ENCODE measurements around the gene EFCC1. TPM values are rescaled to one million over a fixed set of nuclear protein-coding genes. Genes with fewer than 3 reads are reported as not detected.
A peak's percentile ranks its signal among the peaks of the same experiment; 100 is the strongest.

Gene EFCC1
- total and polyA plus RNA-seq, 2 of the 13 experiments (the other 11 are each of a cell fraction or from before 2014, with no cell fraction given), result not detected

DNA sequence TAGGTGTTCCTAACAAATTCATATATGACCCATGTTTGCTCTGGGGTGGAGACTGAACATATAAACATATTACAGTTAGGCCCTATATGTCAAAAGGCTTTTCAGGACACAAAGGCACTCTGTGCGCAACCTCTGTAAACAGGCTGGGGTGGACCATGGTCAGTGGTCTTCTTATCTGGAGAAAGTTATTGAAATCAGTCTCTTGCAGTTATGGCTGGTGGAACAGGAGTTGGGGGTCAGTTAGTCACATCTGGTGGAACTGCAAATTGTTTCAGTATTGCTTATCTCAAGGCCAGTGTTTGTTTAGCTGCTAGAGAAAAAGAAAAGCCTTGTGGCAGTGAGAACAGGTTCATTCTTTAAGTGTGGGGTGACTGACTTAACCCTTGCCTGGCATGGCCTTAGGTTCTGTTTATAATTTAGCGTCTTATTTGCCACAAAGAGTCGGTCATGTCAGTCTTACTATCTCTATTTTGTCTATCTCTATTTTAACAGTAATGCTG, 53.6 kb downstream of the EFCC1 start (continued):
- TF ChIP-seq, protein P1, sequence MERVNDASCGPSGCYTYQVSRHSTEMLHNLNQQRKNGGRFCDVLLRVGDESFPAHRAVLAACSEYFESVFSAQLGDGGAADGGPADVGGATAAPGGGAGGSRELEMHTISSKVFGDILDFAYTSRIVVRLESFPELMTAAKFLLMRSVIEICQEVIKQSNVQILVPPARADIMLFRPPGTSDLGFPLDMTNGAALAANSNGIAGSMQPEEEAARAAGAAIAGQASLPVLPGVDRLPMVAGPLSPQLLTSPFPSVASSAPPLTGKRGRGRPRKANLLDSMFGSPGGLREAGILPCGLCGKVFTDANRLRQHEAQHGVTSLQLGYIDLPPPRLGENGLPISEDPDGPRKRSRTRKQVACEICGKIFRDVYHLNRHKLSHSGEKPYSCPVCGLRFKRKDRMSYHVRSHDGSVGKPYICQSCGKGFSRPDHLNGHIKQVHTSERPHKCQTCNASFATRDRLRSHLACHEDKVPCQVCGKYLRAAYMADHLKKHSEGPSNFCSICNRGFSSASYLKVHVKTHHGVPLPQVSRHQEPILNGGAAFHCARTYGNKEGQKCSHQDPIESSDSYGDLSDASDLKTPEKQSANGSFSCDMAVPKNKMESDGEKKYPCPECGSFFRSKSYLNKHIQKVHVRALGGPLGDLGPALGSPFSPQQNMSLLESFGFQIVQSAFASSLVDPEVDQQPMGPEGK (CRISPR knock-in tag; IDR thresholded peaks at IDR 0.05), result peak; percentile 50; the same call in 1 of the 2 replicates
- TF ChIP-seq ZBTB20 (CRISPR knock-in tag; IDR thresholded peaks at IDR 0.05; ENCODE audit: borderline replicate concordance, low read depth) (0 out of 2 replicates have a peak, but pooled peaks have one; percentile 40), NBN (conservative IDR thresholded peaks at IDR 0.05) (no peak), FOXP1 (IDR thresholded peaks at IDR 0.05) (no peak), FOXP1 (CRISPR knock-in tag; IDR thresholded peaks at IDR 0.05) (0 out of 2 replicates have a peak, but pooled peaks have one; percentile 57), EED (CRISPR knock-in tag; IDR thresholded peaks at IDR 0.05) (no peak), FOXO1 (CRISPR knock-in tag; IDR thresholded peaks at IDR 0.05) (peak; percentile 77; the same call in 1 of the 2 replicates), ZNF605 (CRISPR knock-in tag; IDR thresholded peaks at IDR 0.05) (0 out of 2 replicates have a peak, but pooled peaks have one; percentile 47), RARA (CRISPR knock-in tag; IDR thresholded peaks at IDR 0.05) (peak; percentile 19; the same call in 1 of the 2 replicates), MED8 (CRISPR knock-in tag; IDR thresholded peaks at IDR 0.05; ENCODE audit: insufficient replicate concordance) (no peak), HOXA3 (CRISPR knock-in tag; IDR thresholded peaks at IDR 0.05) (0 out of 2 replicates have a peak, but pooled peaks have one; percentile 32), NR2C2 (CRISPR knock-in tag; IDR thresholded peaks at IDR 0.05; ENCODE audit: borderline replicate concordance) (peak; percentile 40; the same call in 1 of the 2 replicates), ZNF644 (CRISPR knock-in tag; IDR thresholded peaks at IDR 0.05; ENCODE audit: low read depth) (peak; percentile 35; the same call in 1 of the 2 replicates), GATAD2A (CRISPR knock-in tag; IDR thresholded peaks at IDR 0.05) (peak; percentile 58)
- TF ChIP-seq, protein P2, sequence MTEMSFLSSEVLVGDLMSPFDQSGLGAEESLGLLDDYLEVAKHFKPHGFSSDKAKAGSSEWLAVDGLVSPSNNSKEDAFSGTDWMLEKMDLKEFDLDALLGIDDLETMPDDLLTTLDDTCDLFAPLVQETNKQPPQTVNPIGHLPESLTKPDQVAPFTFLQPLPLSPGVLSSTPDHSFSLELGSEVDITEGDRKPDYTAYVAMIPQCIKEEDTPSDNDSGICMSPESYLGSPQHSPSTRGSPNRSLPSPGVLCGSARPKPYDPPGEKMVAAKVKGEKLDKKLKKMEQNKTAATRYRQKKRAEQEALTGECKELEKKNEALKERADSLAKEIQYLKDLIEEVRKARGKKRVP (CRISPR knock-in tag; IDR thresholded peaks at IDR 0.05), result 0 out of 4 replicates have a peak, but pooled peaks of 1 of the 2 experiments have one; percentile 18
- TF ChIP-seq, protein P3, sequence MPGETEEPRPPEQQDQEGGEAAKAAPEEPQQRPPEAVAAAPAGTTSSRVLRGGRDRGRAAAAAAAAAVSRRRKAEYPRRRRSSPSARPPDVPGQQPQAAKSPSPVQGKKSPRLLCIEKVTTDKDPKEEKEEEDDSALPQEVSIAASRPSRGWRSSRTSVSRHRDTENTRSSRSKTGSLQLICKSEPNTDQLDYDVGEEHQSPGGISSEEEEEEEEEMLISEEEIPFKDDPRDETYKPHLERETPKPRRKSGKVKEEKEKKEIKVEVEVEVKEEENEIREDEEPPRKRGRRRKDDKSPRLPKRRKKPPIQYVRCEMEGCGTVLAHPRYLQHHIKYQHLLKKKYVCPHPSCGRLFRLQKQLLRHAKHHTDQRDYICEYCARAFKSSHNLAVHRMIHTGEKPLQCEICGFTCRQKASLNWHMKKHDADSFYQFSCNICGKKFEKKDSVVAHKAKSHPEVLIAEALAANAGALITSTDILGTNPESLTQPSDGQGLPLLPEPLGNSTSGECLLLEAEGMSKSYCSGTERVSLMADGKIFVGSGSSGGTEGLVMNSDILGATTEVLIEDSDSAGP (CRISPR knock-in tag; IDR thresholded peaks at IDR 0.05; ENCODE audit: borderline replicate concordance), result no peak

Measured in HepG2 (cell line).